GM18507 (cell line): ENCODE results near the gene CCDC157.
"Not testable (repeated sequence)": the region's sequence is repeated elsewhere in the genome, so short reads cannot be mapped to it uniquely, and the experiment has no call there.

Experiments
- DNase-seq: peaks from one replicate; pipeline ENCODE4 v3.0.0; 2011; ENCODE audit warnings: low read depth; ENCODE audit not compliant: insufficient read length; ENCODE audit errors: extremely low spot score
- FAIRE-seq: peaks from 2 replicates; lab custom pipeline; 2011; peaks lifted over from hg19 to GRCh38; lab: Jason Lieb, UNC

The CCDC157 gene

DNA sequence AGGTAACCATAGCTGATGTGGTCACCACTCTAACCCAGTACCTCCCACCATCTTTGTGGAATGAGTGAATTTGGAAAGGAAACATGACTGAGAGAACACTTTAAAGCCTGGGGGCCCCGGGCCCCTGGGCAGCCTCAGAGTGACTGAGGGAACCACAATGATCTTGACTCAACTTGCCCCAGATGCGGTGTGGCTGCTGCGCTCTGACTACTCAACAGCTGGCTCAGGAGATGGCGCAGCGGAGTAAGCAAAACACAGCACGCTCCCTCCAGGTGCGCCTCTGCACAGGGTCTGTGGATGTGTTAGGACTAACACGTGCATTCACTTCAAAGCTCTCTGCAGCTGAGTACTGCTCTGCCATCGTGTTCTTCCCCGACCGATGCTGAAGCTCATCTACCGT, 24.5 kb downstream of the CCDC157 start:
- no peak for DNase-seq
- no peak for FAIRE-seq

DNA sequence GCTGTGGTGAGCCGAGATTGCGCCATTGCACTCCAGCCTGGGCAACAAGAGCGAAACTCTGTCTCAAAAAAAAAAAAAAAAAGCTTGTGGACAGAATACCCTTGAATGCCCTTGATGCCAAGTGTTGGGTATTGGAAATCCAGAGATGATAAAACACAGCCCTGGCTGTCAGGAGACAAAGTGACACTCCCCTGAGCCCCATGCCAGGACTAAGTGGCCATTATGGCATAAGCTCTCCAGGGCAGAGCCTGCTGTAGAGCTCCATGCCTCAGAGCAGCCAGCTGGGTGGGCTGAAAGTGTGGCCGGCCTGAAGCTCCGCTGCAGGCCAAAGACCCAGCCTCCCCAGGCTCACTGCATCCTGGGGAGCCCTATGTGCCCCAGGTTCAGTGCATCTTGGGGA, 25.5 kb downstream of the CCDC157 start:
- no peak for DNase-seq
- FAIRE-seq = no peak

DNA sequence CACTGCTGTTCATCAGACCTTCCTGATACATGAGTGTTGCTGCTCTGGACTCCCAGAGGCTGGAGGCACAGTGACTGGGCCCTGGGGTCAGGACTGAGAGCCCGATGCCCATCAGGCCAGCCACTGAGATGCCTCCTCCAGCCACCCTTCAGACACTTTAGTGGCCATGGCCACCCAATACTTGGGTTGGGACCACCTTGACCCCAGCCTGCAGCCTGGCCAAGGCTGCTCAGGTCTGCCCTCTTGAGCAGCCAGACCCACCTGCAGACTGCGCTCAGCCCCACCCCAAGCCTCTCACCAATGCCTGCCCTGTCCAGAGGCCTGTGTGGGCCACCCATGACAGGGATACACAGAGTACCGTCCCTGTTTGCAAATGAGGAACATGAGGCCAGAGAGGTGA, 26.3 kb downstream of the CCDC157 start:
- no peak for FAIRE-seq
- no peak for DNase-seq

- FAIRE-seq (no peak), DNase-seq (no peak)
These were observed 29.1 kb downstream of the CCDC157 start for GRCh38 chr22:30385942-30386341.

GRCh38 chr22:30386608-30386959, 29.8 kb downstream of the CCDC157 start:
- FAIRE-seq = no peak
- no peak for DNase-seq

DNA sequence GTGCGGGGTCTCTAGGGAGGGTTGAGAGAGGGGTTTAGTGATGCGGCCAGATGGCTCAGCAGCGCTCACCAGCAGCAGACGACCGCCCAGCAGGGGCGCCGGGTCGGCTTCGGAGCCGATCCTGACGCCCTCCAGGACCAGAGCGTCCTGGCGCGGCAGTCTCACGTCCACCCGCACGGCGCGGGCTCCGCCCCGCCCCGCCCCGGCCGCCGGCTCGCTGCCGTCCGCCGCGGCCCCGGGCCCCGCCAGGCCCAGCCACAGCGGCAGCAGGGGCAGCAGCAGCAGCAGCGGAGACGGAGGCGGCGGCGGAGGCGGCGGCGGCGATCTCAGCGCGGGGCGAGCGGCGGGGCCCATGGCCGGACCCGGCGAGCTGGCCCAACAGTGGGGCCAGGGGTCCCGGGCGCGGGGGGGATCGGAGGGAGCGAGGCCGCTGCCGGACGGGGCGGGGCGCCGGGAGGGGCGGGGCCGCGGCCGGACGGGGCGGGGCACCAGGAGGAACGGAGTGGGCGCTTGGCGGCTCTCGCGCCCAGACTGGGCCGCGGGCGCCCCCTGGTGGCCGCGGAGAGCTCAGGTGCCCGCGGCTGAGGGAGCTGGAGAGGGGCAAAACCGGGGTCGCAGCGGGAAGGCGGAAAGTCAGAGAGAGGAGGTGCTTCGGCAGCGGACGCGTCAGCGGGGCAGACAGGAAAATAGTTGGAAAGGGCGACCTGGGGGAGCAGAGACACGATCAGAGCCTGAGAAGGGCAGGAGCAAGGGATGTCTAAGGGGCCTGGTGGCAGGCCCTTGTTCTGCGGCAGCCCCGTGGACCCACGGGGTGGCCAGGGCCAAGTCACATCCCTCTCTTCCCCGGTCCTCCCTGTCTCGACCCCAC, 30.4 kb downstream of the CCDC157 start, which contains the start of gene RNF215:
TSS of gene RNF215 (minus strand) at position 452 of the 868 bp plus-strand sequence. CDS start at position 354, 98 bp downstream.
- peak; percentile 74 for FAIRE-seq
- peak; percentile 89 for DNase-seq

- DNase-seq (peak; percentile 62), FAIRE-seq (peak; percentile 93)
These were observed 34.3 kb downstream of the CCDC157 start for GRCh38 chr22:30390974-30391691.

DNA sequence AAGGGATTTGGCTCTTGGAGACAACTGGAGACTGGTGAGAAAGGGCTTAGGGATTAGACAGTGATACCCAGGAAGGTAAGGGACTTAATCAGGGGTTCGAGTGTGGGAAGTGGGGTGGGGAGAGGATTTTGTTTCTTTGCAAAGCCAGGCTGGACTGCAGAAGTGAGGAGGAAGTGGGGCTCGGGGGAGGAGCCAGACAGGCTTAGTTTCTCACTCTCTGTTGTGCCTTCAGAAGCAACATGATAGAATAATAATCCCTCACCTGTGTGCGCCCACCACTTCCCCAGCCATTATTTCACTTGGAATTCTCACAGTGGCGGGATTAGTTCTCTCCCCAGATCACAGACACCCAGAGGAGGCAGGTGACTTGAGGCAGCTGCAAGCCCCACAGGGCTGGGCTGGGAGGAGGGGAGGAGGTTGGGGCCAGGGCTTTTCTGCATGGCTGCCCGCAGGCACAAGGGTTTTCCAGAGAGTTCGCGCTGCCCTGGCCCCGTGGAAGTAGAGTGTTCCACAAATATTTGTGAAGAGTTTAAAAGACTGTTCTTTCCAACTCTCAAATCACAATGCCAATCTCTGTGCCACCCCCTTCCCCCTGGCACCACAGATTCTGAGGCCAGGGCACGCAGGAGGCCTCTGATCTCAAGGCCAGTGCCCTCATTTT, 36.0 kb downstream of the CCDC157 start:
- peak; percentile 71 for FAIRE-seq
- no peak for DNase-seq

GRCh38 chr22:30393322-30393680, 36.5 kb downstream of the CCDC157 start:
- no peak for DNase-seq
- no peak for FAIRE-seq

DNA sequence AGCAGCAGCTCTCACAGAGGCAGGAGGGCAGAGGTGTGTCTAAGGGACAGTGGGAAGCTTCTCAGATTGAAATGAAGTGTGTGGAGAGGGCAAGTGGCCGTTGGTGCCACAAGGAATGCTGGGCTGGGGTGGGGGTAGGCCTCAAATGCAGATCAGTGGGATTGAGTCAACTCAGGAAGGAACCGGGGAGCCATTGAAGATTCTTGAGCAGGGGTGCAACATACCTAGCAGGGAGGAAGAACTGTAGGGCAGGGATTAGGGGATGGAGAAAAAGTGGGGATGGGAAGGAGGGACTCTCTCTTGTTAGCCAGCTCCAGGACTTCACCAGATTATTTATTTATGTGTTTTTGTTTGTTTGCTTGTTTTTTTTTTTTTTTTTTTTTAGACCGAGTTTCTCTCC, 37.1 kb downstream of the CCDC157 start:
- DNase-seq = no peak

DNA sequence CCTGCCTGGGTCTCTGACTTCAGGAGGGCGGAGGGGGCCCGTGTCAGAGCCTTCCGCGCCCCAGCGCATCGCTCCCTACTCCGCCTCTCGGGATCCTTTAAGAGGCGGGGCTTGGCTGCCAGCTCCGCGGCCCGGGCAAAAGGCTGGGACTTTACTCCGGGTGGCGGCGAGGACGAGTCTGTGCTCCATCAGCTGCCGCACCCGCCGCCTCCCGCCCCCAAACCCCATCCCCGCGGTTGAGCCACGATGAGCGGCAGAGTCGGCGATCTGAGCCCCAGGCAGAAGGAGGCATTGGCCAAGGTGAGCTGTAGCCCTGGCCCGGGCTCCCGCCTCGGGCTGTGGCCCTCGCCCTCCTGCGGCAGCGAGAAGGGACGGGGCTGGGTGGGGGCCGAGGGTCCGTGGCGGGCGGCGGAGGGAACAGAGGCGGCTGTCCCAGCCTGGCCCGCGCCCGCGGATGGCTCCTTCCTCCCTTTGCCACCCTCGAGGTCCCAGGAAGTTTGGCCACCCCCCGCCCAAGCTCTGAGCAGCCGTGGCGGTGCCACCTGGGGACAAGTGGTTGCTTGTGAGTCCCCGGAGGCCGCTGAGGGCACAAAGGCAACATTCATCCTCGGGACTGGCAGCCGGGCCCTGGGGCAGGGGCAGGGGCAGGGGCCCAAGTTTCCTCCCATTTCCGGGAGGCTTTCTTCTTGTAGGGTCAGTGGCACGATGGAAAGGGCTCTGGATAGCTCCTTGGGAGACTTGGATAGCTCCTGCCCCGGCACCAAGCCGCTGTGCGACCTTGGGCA, 40.3 kb downstream of the CCDC157 start, which contains the start of gene SEC14L2:
TSS of gene SEC14L2 (plus strand) at position 148 of the 785 bp plus-strand sequence. CDS start at position 247, 99 bp downstream.
- DNase-seq (no peak), FAIRE-seq (no peak)

More for the DNA sequence above, 37.1 kb downstream of the CCDC157 start:
- FAIRE-seq = no peak

DNA sequence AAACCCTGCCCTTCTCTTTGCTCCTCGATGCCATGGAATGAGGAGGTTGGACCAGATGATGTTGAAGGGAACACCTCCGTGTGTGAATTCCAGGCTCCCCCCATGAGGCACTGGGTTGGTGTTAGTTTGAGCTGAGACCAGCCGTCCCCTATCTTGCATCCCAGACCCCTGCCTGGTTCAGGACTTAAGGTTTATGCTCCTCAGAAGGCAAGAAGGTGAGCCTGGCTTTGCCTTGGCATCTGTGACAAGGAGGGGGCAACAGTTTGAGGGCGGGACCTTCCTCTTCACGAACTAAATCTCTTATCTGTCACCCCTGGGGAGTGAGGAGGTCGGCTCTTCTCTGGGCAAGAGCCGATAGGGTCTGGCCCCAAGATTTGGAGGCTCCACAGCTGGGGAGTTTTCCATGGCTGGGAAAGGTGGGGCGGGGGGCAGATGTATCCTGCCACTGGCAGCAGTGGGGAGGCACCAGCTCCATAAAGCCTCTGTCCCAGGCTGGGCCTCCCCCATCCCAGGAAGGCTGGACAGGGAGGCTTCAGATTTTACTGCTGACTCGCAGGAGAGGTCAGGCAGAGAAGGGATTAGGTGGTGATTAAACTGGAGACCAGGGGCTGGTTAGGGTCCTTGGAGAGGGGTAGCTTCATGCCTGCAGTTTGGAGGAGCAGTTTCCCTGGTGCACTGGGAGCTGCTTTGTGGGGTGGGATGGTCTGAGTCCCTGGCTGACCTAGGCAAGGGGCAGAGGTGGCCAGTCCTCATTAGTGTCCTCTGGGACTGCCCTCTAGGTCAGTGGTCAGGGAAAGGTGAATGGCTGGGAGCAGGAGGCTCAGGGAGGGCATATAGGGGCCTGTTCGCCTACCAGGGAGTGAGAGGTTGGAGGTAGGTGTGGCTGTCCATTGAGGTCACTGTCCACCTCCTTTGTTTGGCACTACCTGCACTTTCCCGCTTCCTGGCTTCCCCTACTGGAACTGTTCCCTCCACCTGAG, 41.1 kb downstream of the CCDC157 start:
- DNase-seq = no peak
- FAIRE-seq = no peak

DNA sequence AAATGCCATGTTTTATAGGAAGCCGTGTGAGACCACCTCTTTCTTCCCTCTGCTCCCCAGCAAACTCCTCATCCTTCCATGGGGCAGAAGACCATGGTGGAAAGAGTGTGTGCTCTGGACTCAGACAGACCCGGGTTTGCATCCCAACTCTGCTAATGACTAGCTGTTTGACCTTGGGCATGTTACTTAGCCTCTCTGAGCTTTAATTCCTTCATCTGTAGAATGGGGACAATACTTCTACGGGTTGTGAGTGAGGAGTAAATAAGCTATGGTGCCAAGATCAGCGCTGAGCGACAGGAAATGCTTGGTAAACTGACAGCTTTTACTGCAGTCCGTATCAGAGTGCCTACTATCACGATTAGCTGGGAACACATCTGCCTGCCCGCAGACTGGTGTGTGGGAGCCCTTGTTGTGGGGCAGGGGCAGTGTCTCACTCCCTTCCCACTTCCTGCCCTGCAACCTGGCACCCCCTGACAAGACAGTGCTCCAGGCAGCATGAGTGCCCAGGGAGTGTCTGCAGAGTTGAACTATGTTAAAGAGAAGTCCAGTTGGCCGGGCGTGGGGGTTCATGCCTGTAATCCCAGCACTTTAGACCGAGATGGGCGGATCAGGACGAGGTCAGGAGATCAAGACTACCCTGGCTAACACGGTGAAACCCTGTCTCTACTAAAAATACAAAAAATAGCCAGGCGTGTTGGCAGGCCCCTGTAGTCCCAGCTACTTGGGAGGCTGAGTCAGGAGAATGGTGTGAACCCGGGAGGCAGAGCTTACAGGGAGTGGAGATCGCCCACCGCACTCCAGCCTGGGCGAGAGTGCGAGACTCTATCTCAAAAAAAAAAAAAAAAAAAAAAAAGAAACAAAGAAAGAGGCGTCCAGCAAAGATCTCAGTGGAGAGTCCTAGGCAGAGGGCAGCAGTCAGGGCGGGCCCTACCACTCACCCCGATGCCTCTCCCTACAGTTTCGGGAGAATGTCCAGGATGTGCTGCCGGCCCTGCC, 42.2 kb downstream of the CCDC157 start:
- FAIRE-seq = no peak

DNA sequence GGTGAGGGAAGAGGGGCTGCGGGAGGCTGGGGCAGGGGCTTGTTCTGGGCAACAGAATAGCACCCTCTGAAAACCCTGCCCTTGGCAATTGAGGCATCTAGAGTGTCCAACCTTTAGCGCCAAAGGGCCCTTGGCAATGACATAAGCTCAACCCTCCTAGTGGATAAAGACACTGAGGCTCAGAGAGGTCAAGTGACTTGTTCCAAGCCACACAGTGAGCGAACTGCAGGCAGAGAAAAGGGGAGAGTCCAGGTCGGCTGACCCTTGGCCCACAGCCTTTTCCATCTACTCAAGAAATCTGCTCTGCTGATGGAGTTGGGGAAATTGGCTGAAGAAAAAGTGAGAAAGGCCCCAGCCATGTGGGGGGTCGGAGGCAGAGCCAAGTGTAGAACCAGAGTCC, 42.9 kb downstream of the CCDC157 start:
- FAIRE-seq (no peak), DNase-seq (no peak)

More for the DNA sequence above, 42.2 kb downstream of the CCDC157 start:
- no peak for DNase-seq

- FAIRE-seq (no peak), DNase-seq (no peak)
These were observed 43.4 kb downstream of the CCDC157 start for GRCh38 chr22:30400159-30400558.

- FAIRE-seq, DNase-seq: not testable (repeated sequence)
These were observed 44.2 kb downstream of the CCDC157 start for GRCh38 chr22:30401024-30401423.
